Activated CD8-positive, alpha-beta T cell treated with anti-CD3 and anti-CD28 coated beads, Interleukin-2, amount 10 ng/mL, durations not matched to agents 7 days and 5 days (primary cell): ENCODE results near the gene OSBPL1A. TPM values are rescaled to one million over a fixed set of nuclear protein-coding genes. Genes with fewer than 3 reads are reported as not detected.

Source experiments
- ATAC-seq: fragments of 150-1000 bp; cut with Tn5 transposase; one replicate; pipeline ENCODE4 v1.10.0; 2021; ENCODE audit warnings: moderate library complexity
- CTCF ChIA-PET: fragments of 350-600 bp; sonication (Branson Sonifier 250); formaldehyde crosslinking; loops from one replicate; lab custom pipeline; 2021; ENCODE audit warnings: antibody characterized with exemption; lab: Charles Lee
- POLR2A ChIA-PET: fragments of 350-600 bp; sonication (Branson Sonifier 250); formaldehyde crosslinking; loops from one replicate; lab custom pipeline; 2021; ENCODE audit warnings: antibody characterized with exemption; lab: Charles Lee
- DNase-seq: peaks from one replicate; pipeline ENCODE4 v3.0.0-alpha.2; 2020
- H3K27ac Mint-ChIP-seq: one replicate; pipeline ENCODE4 v1.8.0; 2021; ENCODE audit warnings: mild to moderate bottlenecking, mixed read lengths
- H3K27me3 Mint-ChIP-seq: one replicate; pipeline ENCODE4 v1.8.0; 2021; ENCODE audit warnings: low read depth, mixed read lengths
- H3K36me3 Mint-ChIP-seq: one replicate; pipeline ENCODE4 v1.8.0; 2021; ENCODE audit warnings: low read depth, mixed read lengths
- H3K4me1 Mint-ChIP-seq: one replicate; pipeline ENCODE4 v1.8.0; 2021; ENCODE audit warnings: low read depth, mixed read lengths
- H3K4me3 Mint-ChIP-seq: one replicate; pipeline ENCODE4 v1.8.0; 2021; ENCODE audit warnings: mild to moderate bottlenecking, mixed read lengths
- H3K9me3 Mint-ChIP-seq: one replicate; pipeline ENCODE4 v1.8.0; 2022; ENCODE audit warnings: mixed read lengths; ENCODE audit not compliant: insufficient read depth
- total RNA-seq, 2 experiments: library from RNA; stranded (reverse); gene quantifications; one replicate each; pipeline ENCODE4 v1.2.3, GENCODE V29; 2021

Gene OSBPL1A
- total RNA-seq, 2 experiments from 2014 or later = 0.58 to 0.99 TPM

- ATAC-seq (no peak), DNase-seq (no peak)
- Mint-ChIP-seq H3K4me3 (no peak overlapping the region), H3K9me3 (no peaks in the 10 kb centered on the region), H3K27ac (no peak overlapping the region), H3K27me3 (no peaks in the 10 kb centered on the region), H3K36me3 (no peaks in the 10 kb centered on the region), H3K4me1 (no peaks in the 10 kb centered on the region)
- ChIA-PET POLR2A (interaction anchor here (0.6 kb wide), 1 partner anchor 37 kb away, joined by 3 read pairs; no protein-coding TSS in a partner anchor), CTCF (no interaction called here)
These were observed 71.4 kb downstream of the OSBPL1A start for GRCh38 chr18:24326211-24326610.

- no peak overlapping the region for H3K27ac Mint-ChIP-seq
- no peaks in the 10 kb centered on the region for H3K4me1 Mint-ChIP-seq
- H3K36me3 Mint-ChIP-seq = no peaks in the 10 kb centered on the region
- CTCF ChIA-PET = no interaction called here
- H3K4me3 Mint-ChIP-seq = no peak overlapping the region
- no peaks in the 10 kb centered on the region for H3K27me3 Mint-ChIP-seq
- POLR2A ChIA-PET = no interaction called here
- no peak for ATAC-seq
- no peak for DNase-seq
- no peaks in the 10 kb centered on the region for H3K9me3 Mint-ChIP-seq
These were observed 75.0 kb downstream of the OSBPL1A start for GRCh38 chr18:24322584-24323136.

GRCh38 chr18:24321071-24321470 lies 76.6 kb downstream of the OSBPL1A start:
- Mint-ChIP-seq H3K27ac (no peak overlapping the region), H3K4me3 (no peak overlapping the region), H3K9me3 (no peaks in the 10 kb centered on the region), H3K36me3 (no peaks in the 10 kb centered on the region), H3K27me3 (no peaks in the 10 kb centered on the region), H3K4me1 (no peaks in the 10 kb centered on the region)
- DNase-seq = no peak
- CTCF ChIA-PET = interaction anchor here (1.1 kb wide), 1 partner anchor 40 kb away, joined by 3 read pairs; no protein-coding TSS in a partner anchor
- ATAC-seq = no peak
- POLR2A ChIA-PET = no interaction called here

- no peaks in the 10 kb centered on the region for H3K36me3 Mint-ChIP-seq
- no peaks in the 10 kb centered on the region for H3K9me3 Mint-ChIP-seq
- no peaks in the 10 kb centered on the region for H3K27me3 Mint-ChIP-seq
- CTCF ChIA-PET = interaction anchor here (1.1 kb wide), 1 partner anchor 169 kb away, joined by 3 read pairs; no protein-coding TSS in a partner anchor
- DNase-seq (no peak), ATAC-seq (no peak)
- no peak overlapping the region for H3K4me3 Mint-ChIP-seq
- no peaks in the 10 kb centered on the region for H3K4me1 Mint-ChIP-seq
- H3K27ac Mint-ChIP-seq = no peak overlapping the region
- POLR2A ChIA-PET = no interaction called here
These were observed 77.9 kb downstream of the OSBPL1A start for GRCh38 chr18:24319757-24320156.

DNA sequence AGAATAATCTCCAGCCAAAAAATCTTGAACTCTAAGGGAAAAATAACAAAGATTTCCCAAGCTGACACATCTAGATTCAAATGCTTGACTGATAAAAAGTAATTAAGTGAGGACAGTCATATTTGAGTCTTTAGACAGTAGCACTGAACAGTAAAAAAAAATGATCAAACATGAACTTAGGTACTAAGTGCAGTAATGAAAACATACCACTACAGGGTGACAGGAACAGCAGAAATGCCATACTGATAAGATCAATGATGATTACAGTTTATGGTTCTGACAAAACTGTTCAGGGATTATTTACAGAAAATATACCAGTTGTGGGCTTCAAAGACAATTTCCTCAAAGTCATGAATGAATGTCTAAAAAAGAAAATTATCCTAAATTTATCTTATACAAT lies 80.3 kb downstream of the OSBPL1A start:
- DNase-seq (no peak), ATAC-seq (no peak)
- H3K4me1 Mint-ChIP-seq = no peaks in the 10 kb centered on the region
- H3K4me3 Mint-ChIP-seq = no peak overlapping the region
- no peak overlapping the region for H3K27ac Mint-ChIP-seq
- H3K36me3 Mint-ChIP-seq = no peaks in the 10 kb centered on the region
- H3K9me3 Mint-ChIP-seq = no peaks in the 10 kb centered on the region
- CTCF ChIA-PET = no interaction called here
- POLR2A ChIA-PET = no interaction called here
- H3K27me3 Mint-ChIP-seq = no peaks in the 10 kb centered on the region

DNA sequence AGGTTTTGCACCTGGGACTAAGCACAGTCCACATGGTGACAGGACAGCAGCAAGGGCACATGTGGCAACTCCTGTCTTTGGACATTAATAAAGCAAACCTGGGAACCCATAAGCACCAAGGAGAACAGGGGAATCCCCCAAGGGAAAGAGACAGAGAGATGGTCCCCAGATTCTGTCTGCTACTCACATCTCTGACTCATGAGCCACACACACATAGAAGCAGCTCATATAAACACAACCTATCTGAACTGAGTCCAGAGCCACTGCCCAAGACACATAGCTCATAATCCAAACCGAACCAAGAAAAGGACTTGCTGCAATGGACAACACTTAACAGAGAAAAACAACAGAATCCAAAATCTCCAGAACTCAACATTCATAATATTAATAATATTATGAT lies 82.5 kb downstream of the OSBPL1A start:
- no peak for DNase-seq
- Mint-ChIP-seq H3K4me3 (no peak overlapping the region), H3K36me3 (no peaks in the 10 kb centered on the region), H3K4me1 (no peaks in the 10 kb centered on the region), H3K27me3 (no peaks in the 10 kb centered on the region), H3K9me3 (no peaks in the 10 kb centered on the region), H3K27ac (no peak overlapping the region)
- ChIA-PET CTCF (interaction anchor here (0.6 kb wide), 1 partner anchor 14 kb away, joined by 3 read pairs; no protein-coding TSS in a partner anchor), POLR2A (no interaction called here)
- no peak for ATAC-seq

DNA sequence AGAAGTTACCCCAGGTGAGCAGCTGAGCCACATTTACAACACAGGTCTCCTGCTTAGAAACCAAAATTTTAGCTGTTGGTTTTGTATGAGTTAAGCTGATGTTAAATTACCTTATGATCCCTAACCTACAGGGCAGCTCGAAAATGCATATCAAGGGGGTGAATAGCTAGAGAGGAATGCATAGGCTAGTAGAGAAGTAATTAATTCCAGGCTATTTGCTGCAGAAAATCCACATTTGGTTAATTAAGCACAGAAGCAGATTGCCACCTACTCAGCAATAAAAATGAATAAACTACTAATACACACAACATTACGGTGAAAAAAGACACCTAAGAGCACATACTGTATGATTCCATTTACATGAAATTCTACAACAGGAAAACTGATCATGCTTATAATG lies 91.4 kb downstream of the OSBPL1A start:
- no peaks in the 10 kb centered on the region for H3K4me1 Mint-ChIP-seq
- H3K27me3 Mint-ChIP-seq = no peaks in the 10 kb centered on the region
- ChIA-PET CTCF (no interaction called here), POLR2A (interaction anchor here (0.7 kb wide), 1 partner anchor 31 kb away, joined by 3 read pairs; no protein-coding TSS in a partner anchor)
- H3K9me3 Mint-ChIP-seq = no peaks in the 10 kb centered on the region
- no peak overlapping the region for H3K27ac Mint-ChIP-seq
- ATAC-seq (no peak), DNase-seq (no peak)
- no peak overlapping the region for H3K4me3 Mint-ChIP-seq
- H3K36me3 Mint-ChIP-seq = no peaks in the 10 kb centered on the region

GRCh38 chr18:24300703-24301102 lies 96.9 kb downstream of the OSBPL1A start:
- Mint-ChIP-seq H3K27ac (no peak overlapping the region), H3K9me3 (no peaks in the 10 kb centered on the region), H3K36me3 (no peaks in the 10 kb centered on the region), H3K4me1 (no peaks in the 10 kb centered on the region), H3K4me3 (no peak overlapping the region), H3K27me3 (no peaks in the 10 kb centered on the region)
- CTCF ChIA-PET = no interaction called here
- no peak for DNase-seq
- ATAC-seq = no peak
- POLR2A ChIA-PET = no interaction called here

GRCh38 chr18:24296276-24296675 lies 101.3 kb downstream of the OSBPL1A start:
- no peak overlapping the region for H3K4me3 Mint-ChIP-seq

GRCh38 chr18:24293254-24293653 lies 104.4 kb downstream of the OSBPL1A start:
- no peaks in the 10 kb centered on the region for H3K4me1 Mint-ChIP-seq
- no peak for ATAC-seq

More at GRCh38 chr18:24296276-24296675, 101.3 kb downstream of the OSBPL1A start:
- DNase-seq (no peak), ATAC-seq (no peak)
- no peaks in the 10 kb centered on the region for H3K9me3 Mint-ChIP-seq
- no peaks in the 10 kb centered on the region for H3K27me3 Mint-ChIP-seq
- POLR2A ChIA-PET = no interaction called here
- no peak overlapping the region for H3K27ac Mint-ChIP-seq
- no peaks in the 10 kb centered on the region for H3K36me3 Mint-ChIP-seq
- CTCF ChIA-PET = no interaction called here
- H3K4me1 Mint-ChIP-seq = no peaks in the 10 kb centered on the region

GRCh38 chr18:24278591-24278990 lies 119.0 kb downstream of the OSBPL1A start:
- POLR2A ChIA-PET = no interaction called here
- DNase-seq = no peak
- H3K4me1 Mint-ChIP-seq = no peaks in the 10 kb centered on the region
- no peaks in the 10 kb centered on the region for H3K9me3 Mint-ChIP-seq
- no peak overlapping the region for H3K27ac Mint-ChIP-seq
- peaks cover 11% of the 10 kb centered on the region for H3K27me3 Mint-ChIP-seq
- CTCF ChIA-PET = no interaction called here
- H3K36me3 Mint-ChIP-seq = no peaks in the 10 kb centered on the region
- no peak for ATAC-seq
- H3K4me3 Mint-ChIP-seq = no peak overlapping the region

More at GRCh38 chr18:24293254-24293653, 104.4 kb downstream of the OSBPL1A start:
- DNase-seq = no peak
- Mint-ChIP-seq H3K4me3 (no peak overlapping the region), H3K36me3 (no peaks in the 10 kb centered on the region), H3K27ac (no peak overlapping the region), H3K27me3 (peaks cover 2% of the 10 kb centered on the region), H3K9me3 (no peaks in the 10 kb centered on the region)
- ChIA-PET CTCF (no interaction called here), POLR2A (no interaction called here)

DNA sequence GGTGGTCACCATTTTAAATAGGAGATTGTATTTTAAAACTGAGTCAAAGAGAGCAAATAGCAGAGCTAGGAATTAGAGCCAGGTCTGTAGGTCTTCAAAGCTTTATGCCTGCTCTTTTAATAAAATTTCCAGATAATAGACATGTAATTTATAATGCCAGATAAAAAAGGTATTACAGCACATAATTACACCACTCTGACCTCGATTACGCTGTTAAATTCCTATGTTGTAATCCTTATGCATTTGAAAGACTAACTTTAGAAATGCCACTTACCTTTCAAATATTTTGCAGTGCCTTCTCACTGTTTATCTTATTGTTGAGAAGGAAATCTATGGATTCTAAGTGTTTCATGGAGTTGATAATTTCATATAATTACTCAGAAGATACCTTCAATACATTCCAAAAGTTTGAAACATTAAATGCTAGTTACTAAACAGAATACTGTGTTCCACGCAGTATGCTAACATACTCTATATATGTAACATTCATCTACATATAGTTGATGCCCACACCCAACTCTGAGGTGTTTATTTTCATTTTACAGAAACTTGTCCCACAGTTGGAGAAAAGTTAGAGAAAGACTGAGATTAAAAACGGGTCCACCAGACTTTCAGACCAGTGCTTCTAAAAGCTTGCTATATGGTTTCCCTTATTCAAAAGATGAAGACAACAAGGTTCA lies 120.0 kb downstream of the OSBPL1A start:
- no peaks in the 10 kb centered on the region for H3K36me3 Mint-ChIP-seq
- H3K27ac Mint-ChIP-seq = no peak overlapping the region
- ATAC-seq = no peak
- ChIA-PET POLR2A (no interaction called here), CTCF (no interaction called here)
- DNase-seq = no peak
- H3K9me3 Mint-ChIP-seq = no peaks in the 10 kb centered on the region
- peaks cover 17% of the 10 kb centered on the region for H3K27me3 Mint-ChIP-seq
- H3K4me1 Mint-ChIP-seq = no peaks in the 10 kb centered on the region
- H3K4me3 Mint-ChIP-seq = no peak overlapping the region
